Left lung (tissue), 10 donors: ENCODE results near the gene PATL2. TPM values are rescaled to one million over a fixed set of nuclear protein-coding genes. Genes with fewer than 3 reads are reported as not detected.

ENCODE experiments used
- ATAC-seq: fragments of 200-7000 bp; cut with Tn5 transposase; one replicate; pipeline ENCODE4 v1.9.1; 2020; ENCODE audit warnings: moderate library complexity
- DNase-seq, 4 donors: peaks; one replicate each; pipeline ENCODE4 v3.0.0-alpha.2; 2013 to 2020
- H3K27ac ChIP-seq, 2 donors: fragments of 200-600 bp; sonication (generic) in 1 of 2; one replicate each; pipeline versions ENCODE4 v1.5.0 to v1.8.0; 2020 to 2021
- H3K27me3 ChIP-seq, 2 donors: fragments of 200-600 bp; sonication (generic) in 1 of 2; one replicate each; pipeline versions ENCODE4 v1.5.0 to v1.8.0; 2020 to 2021
- H3K36me3 ChIP-seq, 2 donors: fragments of 200-600 bp; sonication (generic) in 1 of 2; one replicate each; pipeline versions ENCODE4 v1.5.0 to v1.8.0; 2020 to 2021
- H3K4me1 ChIP-seq, 2 donors: fragments of 200-600 bp; one replicate each; pipeline ENCODE4 v1.8.0; 2021
- H3K4me3 ChIP-seq, 2 donors: fragments of 200-600 bp; sonication (generic) in 1 of 2; one replicate each; pipeline versions ENCODE4 v1.5.0 to v1.8.0; 2020 to 2021; ENCODE audit warnings: mild to moderate bottlenecking in 1 of 2
- H3K9me3 ChIP-seq, 2 donors: fragments of 200-600 bp; sonication (generic) in 1 of 2; one replicate each; pipeline versions ENCODE4 v1.5.0 to v1.8.0; 2020 to 2021
- CTCF ChIP-seq, 2 donors: fragments of 200-600 bp; sonication (generic) in 1 of 2; IDR thresholded peaks; one replicate each; pipeline versions ENCODE4 v1.5.0 to v1.8.0; 2021; ENCODE audit warnings: antibody characterized with exemption in 2 of 2
- intact Hi-C, 2 donors: fragments of 100-400 bp; cut with DNase I; formaldehyde crosslinking; loops; one replicate each; pipeline versions ENCODE4 v1.11.2 to v1.14.2; 2022
- polyA plus RNA-seq, 6 donors: library from polyadenylated mRNA; unstranded; fragments of 120-200 nt; gene quantifications; one replicate each; pipeline ENCODE4 v1.2.1, GENCODE V29; 2013; ENCODE audit not compliant: insufficient read length in 6 of 6
- total RNA-seq, 2 donors: library from RNA; stranded (reverse); fragmentation: NEBNext Ultra II Directional; extraction: Animal tissue kit (Norgen Biotek cat#: 25700); gene quantifications; one replicate each; pipeline ENCODE4 v1.2.1, GENCODE V29; 2021
- donor health status: DM: no; HTN: yes; CAD: no.
- donor health status: DM: no; HTN: no; CAD: no.

PATL2 gene
- total and polyA plus RNA-seq, 8 donors = 0.88 to 3.8 (median 1.1) TPM

- intact Hi-C loops = no loop called here
- Histone ChIP-seq H3K4me3 (no peak overlapping the region), H3K4me1 (peaks cover 8 to 23% of the 10 kb centered on the region in 2 donors), H3K36me3 (no peaks in the 10 kb centered on the region), H3K27me3 (no peaks in the 10 kb centered on the region), H3K9me3 (no peaks in the 10 kb centered on the region), H3K27ac (no peak overlapping the region)
- ATAC-seq (peak; percentile 68), DNase-seq (no peak)
- no peak for TF ChIP-seq CTCF (IDR thresholded peaks at IDR 0.05)
Measured at GRCh38 chr15:44682211-44682610, 28.9 kb downstream of the PATL2 start.

- intact Hi-C loops = no loop called here
- peak; percentile 50 for ATAC-seq
- Histone ChIP-seq H3K36me3 (no peaks in the 10 kb centered on the region), H3K27ac (peak overlapping the region in 1 of 2 donors; percentile 28), H3K4me1 (no peaks in the 10 kb centered on the region), H3K4me3 (no peak overlapping the region), H3K27me3 (no peaks in the 10 kb centered on the region), H3K9me3 (no peaks in the 10 kb centered on the region)
- no peak for DNase-seq
- no peak for TF ChIP-seq CTCF (IDR thresholded peaks at IDR 0.05)
Measured at GRCh38 chr15:44676676-44677075, 34.4 kb downstream of the PATL2 start.

GRCh38 chr15:44675911-44676310, 35.2 kb downstream of the PATL2 start:
- H3K4me1 ChIP-seq = no peaks in the 10 kb centered on the region
- no peak for ATAC-seq
- no peaks in the 10 kb centered on the region for H3K9me3 ChIP-seq
- no peaks in the 10 kb centered on the region for H3K27me3 ChIP-seq
- intact Hi-C loops = no loop called here
- no peak for DNase-seq
- no peak overlapping the region for H3K27ac ChIP-seq
- no peaks in the 10 kb centered on the region for H3K36me3 ChIP-seq
- H3K4me3 ChIP-seq = no peak overlapping the region
- TF ChIP-seq CTCF (IDR thresholded peaks at IDR 0.05) = no peak

- H3K27me3 ChIP-seq = no peaks in the 10 kb centered on the region
- no peaks in the 10 kb centered on the region for H3K9me3 ChIP-seq
- H3K4me3 ChIP-seq = no peak overlapping the region
- no peaks in the 10 kb centered on the region for H3K36me3 ChIP-seq
- TF ChIP-seq CTCF (IDR thresholded peaks at IDR 0.05) = no peak
- no peak for DNase-seq
- H3K4me1 ChIP-seq = no peaks in the 10 kb centered on the region
- no peak overlapping the region for H3K27ac ChIP-seq
- ATAC-seq = no peak
- intact Hi-C loops = no loop called here
Measured at GRCh38 chr15:44673639-44674038, 37.5 kb downstream of the PATL2 start.

- no peak for TF ChIP-seq CTCF (IDR thresholded peaks at IDR 0.05)
- intact Hi-C loops = no loop called here
- Histone ChIP-seq H3K27me3 (no peaks in the 10 kb centered on the region), H3K36me3 (no peaks in the 10 kb centered on the region), H3K27ac (no peak overlapping the region), H3K4me3 (no peak overlapping the region), H3K4me1 (peaks cover 0 to 13% of the 10 kb centered on the region in 2 donors), H3K9me3 (no peaks in the 10 kb centered on the region)
- DNase-seq (peak in 1 of 4 donors; percentile 7), ATAC-seq (peak; percentile 59)
Measured at GRCh38 chr15:44670087-44670950, 40.8 kb downstream of the PATL2 start.
